ENCODE measurements around the gene MRPL43.

The MRPL43 gene

DNA sequence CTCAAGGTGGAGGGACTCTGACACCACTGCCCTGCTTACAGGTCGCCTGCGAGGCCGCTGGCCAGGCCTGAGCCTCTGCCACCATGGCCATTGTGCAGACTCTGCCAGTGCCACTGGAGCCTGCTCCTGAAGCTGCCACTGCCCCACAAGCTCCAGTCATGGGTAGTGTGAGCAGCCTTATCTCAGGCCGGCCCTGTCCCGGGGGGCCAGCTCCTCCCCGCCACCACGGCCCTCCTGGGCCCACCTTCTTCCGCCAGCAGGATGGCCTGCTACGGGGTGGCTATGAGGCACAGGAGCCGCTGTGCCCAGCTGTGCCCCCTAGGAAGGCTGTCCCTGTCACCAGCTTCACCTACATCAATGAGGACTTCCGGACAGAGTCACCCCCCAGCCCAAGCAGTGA lies 15.2 kb upstream of the MRPL43 start:
- TF ChIP-seq, protein P1, sequence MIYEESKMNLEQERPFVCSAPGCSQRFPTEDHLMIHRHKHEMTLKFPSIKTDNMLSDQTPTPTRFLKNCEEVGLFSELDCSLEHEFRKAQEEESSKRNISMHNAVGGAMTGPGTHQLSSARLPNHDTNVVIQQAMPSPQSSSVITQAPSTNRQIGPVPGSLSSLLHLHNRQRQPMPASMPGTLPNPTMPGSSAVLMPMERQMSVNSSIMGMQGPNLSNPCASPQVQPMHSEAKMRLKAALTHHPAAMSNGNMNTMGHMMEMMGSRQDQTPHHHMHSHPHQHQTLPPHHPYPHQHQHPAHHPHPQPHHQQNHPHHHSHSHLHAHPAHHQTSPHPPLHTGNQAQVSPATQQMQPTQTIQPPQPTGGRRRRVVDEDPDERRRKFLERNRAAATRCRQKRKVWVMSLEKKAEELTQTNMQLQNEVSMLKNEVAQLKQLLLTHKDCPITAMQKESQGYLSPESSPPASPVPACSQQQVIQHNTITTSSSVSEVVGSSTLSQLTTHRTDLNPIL (CRISPR knock-in tag; IDR thresholded peaks at IDR 0.05; ENCODE audit: low read depth): no peak
- TF ChIP-seq ESRRG (CRISPR knock-in tag; IDR thresholded peaks at IDR 0.05): no peak
- TF ChIP-seq ISL1 (CRISPR knock-in tag; IDR thresholded peaks at IDR 0.05): no peak
- TF ChIP-seq SNAI2 (CRISPR knock-in tag; IDR thresholded peaks at IDR 0.05): no peak
- TF ChIP-seq, protein P2, sequence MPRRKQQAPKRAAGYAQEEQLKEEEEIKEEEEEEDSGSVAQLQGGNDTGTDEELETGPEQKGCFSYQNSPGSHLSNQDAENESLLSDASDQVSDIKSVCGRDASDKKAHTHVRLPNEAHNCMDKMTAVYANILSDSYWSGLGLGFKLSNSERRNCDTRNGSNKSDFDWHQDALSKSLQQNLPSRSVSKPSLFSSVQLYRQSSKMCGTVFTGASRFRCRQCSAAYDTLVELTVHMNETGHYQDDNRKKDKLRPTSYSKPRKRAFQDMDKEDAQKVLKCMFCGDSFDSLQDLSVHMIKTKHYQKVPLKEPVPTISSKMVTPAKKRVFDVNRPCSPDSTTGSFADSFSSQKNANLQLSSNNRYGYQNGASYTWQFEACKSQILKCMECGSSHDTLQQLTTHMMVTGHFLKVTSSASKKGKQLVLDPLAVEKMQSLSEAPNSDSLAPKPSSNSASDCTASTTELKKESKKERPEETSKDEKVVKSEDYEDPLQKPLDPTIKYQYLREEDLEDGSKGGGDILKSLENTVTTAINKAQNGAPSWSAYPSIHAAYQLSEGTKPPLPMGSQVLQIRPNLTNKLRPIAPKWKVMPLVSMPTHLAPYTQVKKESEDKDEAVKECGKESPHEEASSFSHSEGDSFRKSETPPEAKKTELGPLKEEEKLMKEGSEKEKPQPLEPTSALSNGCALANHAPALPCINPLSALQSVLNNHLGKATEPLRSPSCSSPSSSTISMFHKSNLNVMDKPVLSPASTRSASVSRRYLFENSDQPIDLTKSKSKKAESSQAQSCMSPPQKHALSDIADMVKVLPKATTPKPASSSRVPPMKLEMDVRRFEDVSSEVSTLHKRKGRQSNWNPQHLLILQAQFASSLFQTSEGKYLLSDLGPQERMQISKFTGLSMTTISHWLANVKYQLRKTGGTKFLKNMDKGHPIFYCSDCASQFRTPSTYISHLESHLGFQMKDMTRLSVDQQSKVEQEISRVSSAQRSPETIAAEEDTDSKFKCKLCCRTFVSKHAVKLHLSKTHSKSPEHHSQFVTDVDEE (CRISPR knock-in tag; IDR thresholded peaks at IDR 0.05): no peak
- TF ChIP-seq ARNTL (CRISPR knock-in tag; IDR thresholded peaks at IDR 0.05; ENCODE audit: borderline replicate concordance, low read depth): no peak
- no peak for TF ChIP-seq GLIS3 (CRISPR knock-in tag; IDR thresholded peaks at IDR 0.05)
- TF ChIP-seq TOX (CRISPR knock-in tag; IDR thresholded peaks at IDR 0.05; ENCODE audit: borderline replicate concordance): no peak
- no peak for TF ChIP-seq ZNF565 (CRISPR knock-in tag; conservative IDR thresholded peaks at IDR 0.05; ENCODE audit: low read depth)
- no peak for TF ChIP-seq RARB (CRISPR knock-in tag; IDR thresholded peaks at IDR 0.05)
- no peak for TF ChIP-seq ZC3H10 (CRISPR knock-in tag; IDR thresholded peaks at IDR 0.05)
- TF ChIP-seq OSR1 (CRISPR knock-in tag; IDR thresholded peaks at IDR 0.05): no peak
- no peak for TF ChIP-seq TCF4 (CRISPR knock-in tag; IDR thresholded peaks at IDR 0.05; ENCODE audit: borderline replicate concordance)
- TF ChIP-seq ZFP3 (CRISPR knock-in tag; IDR thresholded peaks at IDR 0.05): no peak
- TF ChIP-seq PPARA (CRISPR knock-in tag; IDR thresholded peaks at IDR 0.05; ENCODE audit: borderline replicate concordance): no peak
- no peak for TF ChIP-seq PATZ1 (CRISPR knock-in tag; IDR thresholded peaks at IDR 0.05; ENCODE audit: borderline replicate concordance)

GRCh38 chr10:101001659-101002035 lies 14.3 kb upstream of the MRPL43 start:
- no peak for TF ChIP-seq ZNF70 (CRISPR knock-in tag; IDR thresholded peaks at IDR 0.05)
- TF ChIP-seq PPARA (CRISPR knock-in tag; IDR thresholded peaks at IDR 0.05; ENCODE audit: borderline replicate concordance): no peak
- no peak for TF ChIP-seq SNAI2 (CRISPR knock-in tag; IDR thresholded peaks at IDR 0.05)
- TF ChIP-seq ESRRG (CRISPR knock-in tag; IDR thresholded peaks at IDR 0.05): no peak
- TF ChIP-seq ARNTL (CRISPR knock-in tag; IDR thresholded peaks at IDR 0.05; ENCODE audit: borderline replicate concordance, low read depth): no peak
- TF ChIP-seq, protein P3, sequence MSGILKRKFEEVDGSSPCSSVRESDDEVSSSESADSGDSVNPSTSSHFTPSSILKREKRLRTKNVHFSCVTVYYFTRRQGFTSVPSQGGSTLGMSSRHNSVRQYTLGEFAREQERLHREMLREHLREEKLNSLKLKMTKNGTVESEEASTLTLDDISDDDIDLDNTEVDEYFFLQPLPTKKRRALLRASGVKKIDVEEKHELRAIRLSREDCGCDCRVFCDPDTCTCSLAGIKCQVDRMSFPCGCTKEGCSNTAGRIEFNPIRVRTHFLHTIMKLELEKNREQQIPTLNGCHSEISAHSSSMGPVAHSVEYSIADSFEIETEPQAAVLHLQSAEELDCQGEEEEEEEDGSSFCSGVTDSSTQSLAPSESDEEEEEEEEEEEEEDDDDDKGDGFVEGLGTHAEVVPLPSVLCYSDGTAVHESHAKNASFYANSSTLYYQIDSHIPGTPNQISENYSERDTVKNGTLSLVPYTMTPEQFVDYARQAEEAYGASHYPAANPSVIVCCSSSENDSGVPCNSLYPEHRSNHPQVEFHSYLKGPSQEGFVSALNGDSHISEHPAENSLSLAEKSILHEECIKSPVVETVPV (CRISPR knock-in tag; IDR thresholded peaks at IDR 0.05): no peak
- no peak for TF ChIP-seq TCF4 (CRISPR knock-in tag; IDR thresholded peaks at IDR 0.05; ENCODE audit: borderline replicate concordance)
- no peak for TF ChIP-seq CSDC2 (CRISPR knock-in tag; IDR thresholded peaks at IDR 0.05)
- TF ChIP-seq TOX (CRISPR knock-in tag; IDR thresholded peaks at IDR 0.05; ENCODE audit: borderline replicate concordance): no peak
- no peak for TF ChIP-seq OSR1 (CRISPR knock-in tag; IDR thresholded peaks at IDR 0.05)
- no peak for TF ChIP-seq BACH2 (CRISPR knock-in tag; IDR thresholded peaks at IDR 0.05; ENCODE audit: borderline replicate concordance)
- TF ChIP-seq, protein P1 (CRISPR knock-in tag; IDR thresholded peaks at IDR 0.05; ENCODE audit: low read depth): no peak
- no peak for TF ChIP-seq ZNF565 (CRISPR knock-in tag; conservative IDR thresholded peaks at IDR 0.05; ENCODE audit: low read depth)
- no peak for TF ChIP-seq GLIS3 (CRISPR knock-in tag; IDR thresholded peaks at IDR 0.05)
- no peak for TF ChIP-seq ZNF8 (CRISPR knock-in tag; IDR thresholded peaks at IDR 0.05)
- no peak for TF ChIP-seq POU6F1 (CRISPR knock-in tag; IDR thresholded peaks at IDR 0.05; ENCODE audit: borderline replicate concordance, low read depth)
- TF ChIP-seq PATZ1 (CRISPR knock-in tag; IDR thresholded peaks at IDR 0.05; ENCODE audit: borderline replicate concordance): no peak
- ATAC-seq: no peak

More for the DNA sequence above, 15.2 kb upstream of the MRPL43 start:
- no peak for ATAC-seq
